SK-N-MC (cell line): ENCODE measurements around the gene ITGBL1.

Experiments used
- EZH2 ChIP-seq: fragments of 200-600 bp; sonication (generic); IDR thresholded peaks from one replicate; pipeline ENCODE4 v1.6.1; 2017; ENCODE audit warnings: antibody characterized with exemption
- FOXP2 ChIP-seq: optimal IDR thresholded peaks from 2 replicates; pipeline ENCODE3; 2011; ENCODE audit warnings: mild to moderate bottlenecking, moderate library complexity; ENCODE audit not compliant: insufficient read depth; ENCODE audit errors: extremely low read length, control extremely low read depth
- POLR2AphosphoS5 ChIP-seq: IDR thresholded peaks from 2 replicates; pipeline ENCODE4 v1.6.1; 2012; ENCODE audit warnings: mild to moderate bottlenecking, low read depth, low read length, borderline replicate concordance

GRCh38 chr13:101465877-101466276, 13.4 kb downstream of the ITGBL1 start:
- TF ChIP-seq EZH2 = no peak
- TF ChIP-seq POLR2AphosphoS5 = no peak
- TF ChIP-seq FOXP2 = no peak
